GM21423 (cell line): ENCODE measurements around the gene DPP6.

Experiments
- ATAC-seq: cut with Tn5 transposase; IDR thresholded peaks from one replicate; pipeline ENCODE4 v1.9.1; 2021; ENCODE audit warnings: mild to moderate bottlenecking, moderate library complexity; ENCODE audit not compliant: unreplicated experiment

DPP6 gene

DNA sequence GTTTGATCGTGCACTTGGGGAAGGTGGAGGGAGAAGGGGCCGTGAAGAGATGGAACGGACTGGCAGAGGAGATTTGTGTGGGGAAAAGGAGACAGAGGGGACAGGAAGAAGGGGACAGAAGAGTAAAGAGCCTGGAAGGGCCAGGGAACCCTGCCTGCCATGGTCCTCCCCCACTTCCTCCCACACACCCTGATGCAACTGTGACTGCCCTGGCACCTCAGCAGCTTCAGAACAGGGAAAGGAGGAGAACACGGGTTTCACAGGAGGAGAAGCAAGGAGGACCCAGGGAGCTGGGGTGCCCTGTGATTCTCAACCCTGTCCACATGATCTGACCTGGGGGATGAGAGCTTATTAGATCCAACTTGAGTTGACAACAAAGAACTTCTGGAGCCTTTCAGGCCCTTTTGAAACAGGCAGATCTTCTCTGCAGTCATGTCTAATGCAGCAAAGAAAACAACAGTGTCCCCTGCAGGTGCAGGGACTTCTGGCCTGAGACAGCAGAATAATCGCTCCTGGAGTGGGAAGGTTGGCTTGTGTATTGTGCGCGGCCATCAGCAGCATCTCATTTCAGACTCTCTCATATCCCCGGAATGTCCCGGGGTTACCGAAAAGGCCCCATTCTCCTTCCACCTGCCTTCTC is 529.2 kb downstream of the DPP6 start:
- ATAC-seq: no peak

DNA sequence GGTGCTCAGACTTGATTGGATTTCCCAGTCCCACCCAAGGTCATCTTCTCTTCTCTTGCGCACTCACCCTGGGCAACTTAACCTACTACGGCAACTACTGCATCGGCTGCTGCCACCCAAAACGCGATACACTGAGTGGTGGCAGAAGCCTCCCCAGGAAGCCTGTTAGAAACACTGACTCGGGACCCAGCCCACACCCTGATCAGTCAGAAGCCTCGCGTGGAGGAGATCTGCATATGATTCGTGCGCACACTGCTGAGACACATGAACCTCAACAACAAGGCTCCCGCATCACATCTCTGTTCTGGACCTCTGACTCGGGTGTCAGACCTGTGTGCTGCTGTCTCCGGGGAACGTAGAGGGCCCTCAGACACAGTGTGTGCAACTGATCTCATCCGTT is 531.3 kb downstream of the DPP6 start:
- ATAC-seq: no peak

DNA sequence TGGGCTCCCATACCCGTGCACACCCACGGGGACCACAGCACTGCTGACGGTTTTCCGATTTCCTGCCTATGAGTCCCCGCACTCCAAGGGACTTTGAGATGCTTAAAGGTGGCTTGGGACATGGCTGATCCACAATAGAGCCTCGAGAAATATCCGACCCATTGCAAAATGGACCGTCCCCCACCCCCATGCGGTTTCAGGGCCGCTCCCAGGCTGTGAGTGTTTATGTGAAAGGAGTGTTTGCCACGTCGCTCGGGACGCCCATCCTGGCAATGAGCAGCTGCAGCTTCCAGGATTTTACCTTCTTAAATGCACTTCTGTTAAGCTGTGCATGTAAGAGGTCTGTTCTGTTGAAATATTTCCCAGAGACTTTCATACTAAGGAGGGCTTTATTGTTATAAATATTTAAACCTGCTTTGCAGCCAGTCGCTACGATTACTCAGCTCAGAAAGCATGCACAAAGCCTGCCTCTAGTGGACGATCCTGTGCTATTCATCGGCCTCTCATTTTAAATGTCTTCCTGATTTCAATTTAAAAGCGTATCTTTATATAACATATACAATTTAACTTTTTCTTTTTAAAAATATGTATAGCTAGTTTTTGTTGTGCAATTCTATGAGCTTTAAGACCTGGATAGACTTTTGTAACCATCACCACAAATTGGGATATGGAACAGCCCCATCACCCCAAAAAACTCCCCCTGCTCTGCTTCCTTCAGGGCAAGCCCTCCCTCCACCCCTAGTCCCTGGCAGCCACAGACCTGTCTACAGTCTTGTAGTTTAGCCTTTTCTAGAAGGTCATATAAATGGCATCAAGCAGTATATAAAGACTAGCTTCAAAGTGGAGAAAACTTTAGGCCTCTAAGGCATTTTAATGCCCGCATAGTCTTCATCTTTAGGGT is 532.4 kb downstream of the DPP6 start:
- ATAC-seq: no peak

DNA sequence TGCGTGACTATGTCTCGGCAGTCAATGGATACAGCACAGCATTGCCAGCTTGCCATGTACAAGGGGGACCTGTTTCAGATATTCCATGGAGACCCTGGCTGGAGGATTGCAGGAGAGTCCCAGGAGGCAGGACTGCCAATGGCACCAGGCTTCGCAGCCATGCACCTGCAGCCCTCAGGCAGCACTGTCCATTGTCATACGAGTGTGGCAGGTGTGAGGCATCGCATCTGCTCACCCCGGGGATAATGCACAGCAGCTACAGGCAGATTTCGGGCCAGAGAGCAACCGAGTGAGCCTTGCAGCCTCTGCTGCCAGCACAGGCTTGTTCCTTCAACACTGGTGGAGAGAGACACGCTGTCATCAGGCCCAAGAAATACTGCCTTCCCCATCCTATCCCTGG is 535.6 kb downstream of the DPP6 start:
- ATAC-seq: no peak

DNA sequence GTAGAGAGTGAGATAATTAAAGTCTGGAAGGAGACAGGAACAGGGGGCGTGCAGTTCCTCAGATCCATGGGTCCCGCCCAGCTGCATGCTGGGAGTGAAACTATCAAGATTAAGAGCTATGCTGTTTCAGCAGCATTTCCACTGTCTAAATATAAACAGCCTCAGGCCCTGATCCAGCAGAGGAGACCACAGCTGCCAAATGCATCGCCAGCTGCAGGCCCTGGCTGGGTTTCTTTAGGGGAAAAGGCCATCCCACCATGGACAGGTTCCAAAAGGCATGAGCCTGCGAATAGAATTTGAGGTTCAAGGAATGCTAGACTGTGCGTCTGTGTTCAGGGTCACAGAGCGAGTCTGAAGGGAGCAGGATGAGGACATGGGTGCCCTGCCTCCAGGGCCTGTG is 539.3 kb downstream of the DPP6 start:
- ATAC-seq: no peak

DNA sequence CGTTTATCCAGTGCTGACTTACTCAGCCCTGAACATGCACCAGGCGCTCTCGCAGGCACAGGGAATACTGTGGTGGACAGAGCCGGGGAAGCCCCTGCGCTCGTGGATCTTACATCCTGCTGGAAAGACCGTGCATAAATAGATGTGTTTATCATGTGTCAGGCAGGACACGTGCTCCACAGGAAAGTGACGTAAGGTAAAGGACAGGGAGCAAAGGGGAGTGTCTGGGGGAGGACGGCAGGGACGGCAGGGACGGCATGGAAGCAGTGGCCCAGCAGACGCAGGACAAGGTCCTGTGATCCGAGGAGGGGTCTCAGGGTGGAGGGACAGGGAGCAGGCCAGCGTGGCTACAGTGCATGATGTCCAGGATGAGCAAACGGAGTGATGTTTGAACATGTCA is 540.2 kb downstream of the DPP6 start:
- no peak for ATAC-seq

DNA sequence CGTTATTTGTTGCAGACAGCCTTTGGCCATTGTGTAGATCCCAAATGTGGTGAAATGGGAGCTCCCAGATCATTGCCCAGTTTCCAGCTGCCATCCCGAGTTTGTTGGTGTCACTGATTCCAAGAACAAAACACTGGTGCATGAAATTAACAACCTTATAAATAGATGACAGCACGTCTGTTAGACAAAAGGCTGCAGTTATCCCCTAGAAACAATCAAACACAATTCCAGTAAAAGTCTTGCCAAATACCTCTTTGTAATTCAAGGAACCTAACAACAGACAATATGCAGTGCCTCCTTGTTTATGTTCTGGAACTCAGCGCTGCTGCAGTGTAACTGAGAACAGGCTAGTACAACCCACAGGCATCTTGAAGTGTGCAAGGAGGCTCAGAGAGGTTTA is 546.2 kb downstream of the DPP6 start:
- no peak for ATAC-seq

DNA sequence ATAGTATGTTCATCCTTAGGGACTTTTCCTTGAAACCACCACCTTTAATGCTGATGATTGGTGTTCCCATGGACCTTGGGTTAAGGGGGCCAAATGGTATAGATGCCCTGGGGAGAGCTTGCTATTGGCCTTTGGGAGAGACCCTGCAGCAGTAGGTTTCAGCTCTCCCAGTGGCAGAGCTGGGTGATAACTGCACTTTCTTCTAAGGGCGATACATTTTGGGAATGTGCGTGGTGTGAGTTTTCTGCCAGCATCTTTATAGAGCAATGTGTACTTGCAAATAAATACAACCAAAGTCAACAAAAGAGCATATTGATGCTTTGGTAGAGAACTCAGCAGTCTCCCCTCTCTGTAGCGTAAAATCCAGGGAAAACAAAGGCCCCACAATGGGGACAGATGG is 546.7 kb downstream of the DPP6 start:
- no peak for ATAC-seq

DNA sequence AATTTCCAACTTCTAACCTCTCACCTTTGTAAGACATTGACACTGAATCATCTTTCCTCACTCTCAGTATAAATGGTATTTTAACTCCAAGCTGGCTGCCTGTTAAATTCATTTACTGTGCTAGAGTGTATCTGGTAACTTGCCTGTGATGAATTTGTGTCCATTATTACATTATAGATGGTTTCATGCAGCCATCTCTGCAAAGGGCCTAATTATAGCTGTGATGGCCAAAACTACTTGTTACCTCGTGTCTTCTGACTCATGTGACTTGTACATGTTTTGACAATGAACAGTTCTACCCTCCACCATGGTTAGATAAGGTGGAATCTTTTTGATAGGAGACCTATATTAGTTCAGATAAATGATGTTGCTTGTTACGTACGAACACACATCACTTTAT is 558.7 kb downstream of the DPP6 start:
- ATAC-seq: no peak

DNA sequence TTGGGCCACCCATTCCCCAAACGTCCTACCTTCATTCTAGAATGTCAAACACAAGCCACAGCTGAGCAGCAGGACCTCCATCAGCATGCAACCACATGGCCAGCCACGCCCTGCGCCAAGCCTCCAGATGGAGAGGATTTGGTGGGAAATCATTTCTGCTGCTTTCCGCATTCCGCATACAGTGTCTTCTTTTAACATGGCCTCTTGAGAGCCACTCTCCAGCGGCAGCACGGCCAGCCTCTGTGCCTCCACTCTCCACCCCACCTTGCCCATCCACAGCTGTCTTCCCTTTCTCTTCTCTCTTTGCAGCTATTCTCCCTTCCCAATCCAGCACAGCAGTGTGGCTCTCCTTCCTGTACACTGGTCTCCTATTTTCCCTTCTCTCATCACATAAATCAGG is 561.6 kb downstream of the DPP6 start:
- ATAC-seq: no peak

DNA sequence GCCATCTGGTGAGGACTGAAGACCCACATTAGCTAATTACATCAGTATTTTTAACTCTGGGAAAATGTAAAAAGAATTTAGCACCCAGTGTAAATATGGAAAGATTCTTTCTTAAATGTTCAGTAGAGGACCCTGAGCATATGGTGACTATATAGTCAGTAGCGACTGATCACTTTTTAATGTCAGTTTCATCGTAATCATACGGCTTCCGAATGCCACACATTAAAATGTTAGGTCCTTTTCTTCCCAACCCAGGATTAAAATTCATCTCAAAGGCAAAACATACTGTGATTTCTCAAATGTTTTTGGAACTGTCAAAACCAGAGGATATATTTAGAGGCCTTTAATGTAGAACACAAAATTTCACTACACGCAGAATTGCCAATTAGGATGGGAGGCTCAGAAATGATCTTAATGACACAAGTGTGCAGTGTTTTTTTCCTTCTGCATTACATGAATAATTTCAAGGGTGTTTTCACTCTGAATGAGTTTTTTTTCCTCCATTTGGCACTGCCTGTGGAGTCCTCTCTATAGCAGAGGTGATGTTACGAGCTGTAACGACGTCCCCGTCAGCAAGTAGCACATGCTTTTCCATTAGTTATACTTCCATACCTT is 568.0 kb downstream of the DPP6 start:
- ATAC-seq: no peak

DNA sequence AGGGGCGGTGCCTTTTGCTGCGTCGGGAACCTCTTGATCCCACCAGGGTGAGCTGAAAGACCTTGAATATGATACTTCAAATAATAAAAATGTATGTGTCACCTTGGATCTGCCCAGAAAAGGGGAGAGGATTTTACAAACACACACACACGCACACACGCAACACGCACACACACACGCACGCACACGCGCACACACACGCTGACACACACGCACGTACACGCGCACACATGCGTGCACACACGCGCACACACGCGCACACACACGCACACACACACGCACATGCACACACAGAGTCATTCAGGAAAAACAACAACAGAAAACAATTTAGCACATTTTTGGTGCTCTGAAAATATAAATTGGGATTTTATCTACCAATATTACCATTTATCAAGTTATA is 571.2 kb downstream of the DPP6 start:
- no peak for ATAC-seq

DNA sequence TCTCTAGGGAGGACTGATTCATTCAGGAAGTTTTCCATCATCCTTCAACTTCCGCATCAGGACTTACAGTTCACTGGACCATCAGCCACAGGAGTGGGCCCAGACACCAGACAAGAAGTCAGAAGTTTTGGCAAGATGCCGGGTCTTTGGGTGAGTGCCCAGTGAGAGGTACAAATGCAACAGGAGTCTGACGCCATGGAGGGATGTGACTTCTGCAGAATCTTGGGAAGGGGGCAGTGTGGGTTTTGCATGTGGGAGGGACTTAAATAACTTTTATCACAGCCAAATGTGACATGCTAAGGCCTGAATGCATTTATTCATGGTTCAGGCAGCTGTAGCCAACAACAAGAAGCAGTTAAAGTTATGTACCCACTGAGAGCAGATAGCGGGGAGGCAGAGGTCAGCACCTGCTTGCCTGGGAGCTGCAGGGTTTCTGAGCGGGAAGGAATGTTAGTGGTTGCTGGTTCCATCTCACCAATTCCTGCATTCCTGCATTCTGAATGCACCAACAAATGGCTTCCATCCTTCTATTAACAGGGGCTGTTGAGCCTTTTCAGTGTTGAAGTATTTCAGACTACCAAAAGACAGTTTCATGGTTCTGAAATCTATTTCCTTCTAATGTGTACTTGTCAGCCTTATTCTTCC is 575.6 kb downstream of the DPP6 start:
- no peak for ATAC-seq

DNA sequence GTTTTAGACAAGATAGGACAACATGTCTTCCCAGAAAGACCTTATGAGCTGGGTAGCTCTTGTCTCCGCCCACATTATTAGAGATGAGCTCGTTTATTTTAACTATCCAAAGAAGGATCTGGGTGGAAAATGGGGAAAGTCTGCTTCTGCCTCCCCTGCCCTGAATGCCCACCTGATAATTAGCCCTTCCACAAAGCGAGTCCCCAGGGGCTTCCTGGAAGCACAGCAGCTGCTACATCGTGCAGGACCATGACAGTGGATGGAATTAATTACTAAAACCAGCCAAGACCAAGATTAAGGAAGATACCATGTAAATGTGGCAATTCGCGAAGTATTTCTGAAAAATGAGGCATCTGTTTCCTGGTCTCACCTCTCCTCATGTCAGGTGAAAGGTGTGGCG is 576.4 kb downstream of the DPP6 start:
- ATAC-seq: no peak

DNA sequence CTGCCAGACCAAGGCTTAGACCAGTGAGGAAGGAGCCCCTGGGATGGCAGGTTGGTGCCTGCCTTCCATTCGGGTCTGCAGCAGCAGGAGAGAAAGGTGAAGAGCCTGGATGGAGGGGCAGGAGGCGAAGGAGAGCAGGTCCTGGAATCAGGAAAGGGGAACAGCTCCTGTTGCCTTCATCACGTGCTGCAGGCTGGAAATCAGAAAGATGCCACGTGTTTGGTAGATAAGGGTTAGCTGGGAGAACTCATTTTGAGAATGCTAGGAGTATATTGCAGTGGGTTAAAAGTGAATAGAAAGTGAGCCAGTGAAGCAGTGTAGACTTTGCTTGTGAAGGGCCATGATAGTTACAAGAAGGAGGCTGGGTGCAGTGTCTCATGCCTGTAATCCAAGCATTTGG is 579.0 kb downstream of the DPP6 start:
- no peak for ATAC-seq

DNA sequence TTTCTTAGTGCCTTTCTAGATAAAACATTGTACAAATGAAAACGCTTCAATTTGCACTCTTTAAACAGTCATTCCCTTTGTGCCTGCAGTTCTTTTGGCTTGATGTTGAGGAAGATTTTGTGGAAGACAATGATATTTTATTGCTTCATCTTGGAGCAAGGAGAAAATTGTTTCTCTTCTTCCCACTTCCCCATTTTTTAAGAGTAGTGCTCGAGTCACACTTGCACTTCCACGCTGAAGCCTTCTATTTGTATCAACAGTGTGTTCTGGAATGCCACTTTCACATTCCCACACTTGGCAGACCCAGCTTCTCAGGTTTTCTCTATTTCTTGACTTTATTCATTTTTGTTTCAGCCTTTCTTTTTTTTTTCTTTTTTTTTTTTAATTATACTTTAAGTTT is 581.4 kb downstream of the DPP6 start:
- no peak for ATAC-seq

DNA sequence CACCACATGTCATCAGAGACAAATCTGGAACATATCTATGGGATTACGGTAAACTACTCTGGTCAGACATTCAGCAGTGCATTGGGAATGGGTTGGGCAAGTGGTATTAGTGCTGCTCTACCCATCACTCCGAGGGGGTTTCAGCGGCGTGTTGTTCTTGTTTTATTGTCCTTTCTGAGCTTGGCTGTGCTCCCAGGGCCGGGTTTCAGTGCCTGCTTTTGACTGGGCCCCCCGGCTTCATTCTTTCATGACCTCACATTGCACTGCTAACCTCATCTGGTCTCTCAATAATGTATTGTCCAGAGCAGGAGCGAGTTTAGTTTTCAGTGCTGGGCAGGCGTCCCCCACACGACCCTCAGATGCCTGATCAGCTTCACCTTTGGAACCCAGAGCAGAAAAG is 586.1 kb downstream of the DPP6 start:
- ATAC-seq: no peak

DNA sequence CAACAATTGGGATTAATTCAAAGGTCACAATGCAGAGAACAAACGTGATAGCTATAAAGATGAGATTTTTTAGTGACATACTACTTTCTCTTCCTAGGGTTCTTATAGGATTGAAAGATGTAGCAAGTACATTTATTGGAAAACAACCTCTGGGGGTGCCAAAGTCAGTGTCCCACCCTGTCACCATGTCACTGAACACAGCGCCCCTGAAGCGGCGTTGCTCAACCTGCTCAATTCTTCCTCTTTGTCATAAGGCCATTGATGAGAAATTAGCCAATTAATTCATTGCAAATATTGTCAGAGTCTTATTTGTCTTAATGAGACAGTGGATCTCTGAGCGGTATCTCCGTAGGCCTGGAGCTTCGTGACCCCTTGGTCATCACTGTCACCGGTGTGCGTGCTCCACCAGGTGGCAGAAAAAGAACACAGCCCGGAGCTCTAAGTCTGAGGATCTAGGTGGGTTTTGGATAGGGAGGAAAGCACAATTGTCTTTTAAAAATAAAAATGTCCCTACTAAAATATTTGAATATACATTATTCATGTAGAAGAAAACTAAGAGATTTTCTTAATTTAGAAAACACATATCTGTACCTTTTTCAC is 588.2 kb downstream of the DPP6 start:
- ATAC-seq: no peak

DNA sequence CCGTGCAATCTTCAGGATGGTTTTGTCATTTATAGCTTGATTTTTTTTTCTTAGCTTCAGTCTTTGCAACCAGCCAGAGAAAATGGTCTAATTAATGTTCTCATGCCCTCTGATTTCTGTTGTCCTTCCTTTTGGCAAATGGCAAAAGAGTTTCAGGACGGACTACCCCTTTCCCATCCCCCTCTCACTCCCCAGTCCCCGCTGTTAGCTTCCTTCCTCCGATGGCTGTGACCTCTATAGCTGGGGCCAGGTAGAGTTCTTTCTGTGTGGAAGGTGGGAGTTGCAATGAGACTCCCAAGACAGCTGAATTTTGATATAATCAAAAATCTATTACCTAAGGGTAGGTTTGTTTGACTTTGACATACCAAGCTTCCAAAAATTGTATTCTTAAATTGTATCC is 588.7 kb downstream of the DPP6 start:
- ATAC-seq: no peak

DNA sequence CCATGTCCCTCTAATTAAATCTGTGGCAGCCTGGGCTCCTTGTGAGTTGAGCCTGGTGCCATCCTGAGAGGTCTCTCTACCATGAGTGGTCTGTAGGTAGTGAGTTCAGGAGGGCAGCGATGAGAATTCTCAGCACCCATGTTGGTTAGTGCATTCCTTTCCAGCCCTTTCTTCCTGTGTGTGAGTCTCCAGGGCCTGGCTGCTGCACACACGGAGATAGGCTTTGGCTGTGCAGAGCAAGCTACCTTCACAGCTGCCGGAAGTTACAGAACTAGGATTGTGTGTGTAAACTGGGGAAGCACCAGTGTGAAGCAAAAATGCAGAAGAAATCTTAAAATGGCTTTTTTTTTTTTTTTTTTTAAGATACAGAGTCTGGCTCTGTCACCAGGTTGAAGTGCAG is 592.2 kb downstream of the DPP6 start:
- no peak for ATAC-seq
